Measurements from ENCODE around the gene MYMX.
A peak's percentile ranks its signal among the peaks of the same experiment; 100 is the strongest.

The MYMX gene

DNA sequence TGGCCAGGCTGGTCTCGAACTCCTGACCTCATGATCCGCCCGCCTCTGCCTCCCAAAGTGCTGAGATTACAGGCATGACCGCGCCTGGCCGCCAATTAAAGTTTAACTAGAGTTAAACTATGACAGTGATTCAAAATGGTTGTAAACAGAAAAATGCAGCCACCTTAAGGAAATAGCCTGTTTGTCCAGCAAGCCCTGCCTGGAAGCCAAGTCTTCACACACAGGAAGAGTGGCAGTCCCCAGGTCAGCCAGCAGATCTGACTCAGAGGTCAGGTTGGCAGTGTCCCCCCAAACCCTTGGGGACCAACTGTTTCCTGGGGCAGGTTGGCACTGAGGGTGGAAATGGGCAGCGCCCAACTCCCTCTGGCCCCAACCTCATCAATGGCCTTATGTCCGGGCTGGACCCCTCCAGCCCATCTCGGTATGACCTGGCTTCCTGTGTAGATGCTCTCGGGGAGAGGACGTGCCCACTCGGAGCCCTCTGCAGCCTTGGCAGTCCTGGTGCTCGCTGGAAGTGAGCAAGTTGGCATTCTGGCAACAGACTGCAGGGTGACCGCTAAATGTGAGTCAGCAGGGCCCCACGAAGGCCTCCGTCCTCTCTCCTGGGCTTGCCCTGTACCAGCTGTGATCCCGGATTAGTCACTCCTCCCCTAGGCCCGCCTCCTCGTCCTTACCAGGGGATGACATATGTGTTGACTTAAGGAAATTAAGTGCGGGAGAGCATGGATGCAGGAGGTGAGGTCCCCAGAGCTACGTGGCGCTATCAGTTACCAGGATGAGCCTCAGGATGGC is 20.5 kb downstream of the MYMX start:
- no peak for TF ChIP-seq GATA1 (IDR thresholded peaks at IDR 0.05; ENCODE audit: low read depth, low read length)
- peak; percentile 70 for TF ChIP-seq POLR2A (IDR thresholded peaks at IDR 0.05; ENCODE audit: low read length)
- peak; percentile 92 to 94 for DNase-seq

DNA sequence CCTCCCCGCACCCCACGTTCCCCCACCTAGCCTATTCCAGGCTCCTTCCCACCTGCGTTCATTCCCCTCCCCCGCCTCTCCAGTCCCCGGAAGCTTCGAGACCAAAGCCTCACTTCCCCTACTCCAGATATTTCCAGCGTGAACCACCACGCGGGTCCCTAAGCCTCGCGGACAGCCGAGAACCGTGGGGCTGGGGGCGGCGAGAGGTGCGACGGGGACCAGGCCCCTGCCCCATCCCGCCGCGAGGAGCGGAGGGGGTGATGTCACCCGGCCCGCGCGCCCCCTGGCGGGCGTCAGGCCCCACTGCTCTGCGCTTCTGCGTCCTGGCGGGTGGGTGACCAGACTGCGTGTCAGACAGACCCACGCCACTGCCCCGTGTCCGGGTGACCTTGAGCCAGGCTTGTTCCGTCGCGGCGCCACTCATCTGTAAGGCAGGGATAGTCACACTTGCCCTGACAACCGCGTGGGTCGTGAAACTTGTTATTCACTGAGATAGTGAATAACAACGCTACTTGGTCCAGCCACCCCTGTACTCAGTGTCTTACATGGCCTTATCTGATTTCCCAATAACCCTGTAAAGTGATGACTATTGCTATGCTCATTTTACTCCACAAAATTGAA is 21.2 kb downstream of the MYMX start:
- TF ChIP-seq POLR2A (IDR thresholded peaks at IDR 0.05; ENCODE audit: low read length): peak; percentile 59
- no peak for TF ChIP-seq GATA1 (IDR thresholded peaks at IDR 0.05; ENCODE audit: low read depth, low read length)
- DNase-seq: peak; percentile 82 to 91

DNA sequence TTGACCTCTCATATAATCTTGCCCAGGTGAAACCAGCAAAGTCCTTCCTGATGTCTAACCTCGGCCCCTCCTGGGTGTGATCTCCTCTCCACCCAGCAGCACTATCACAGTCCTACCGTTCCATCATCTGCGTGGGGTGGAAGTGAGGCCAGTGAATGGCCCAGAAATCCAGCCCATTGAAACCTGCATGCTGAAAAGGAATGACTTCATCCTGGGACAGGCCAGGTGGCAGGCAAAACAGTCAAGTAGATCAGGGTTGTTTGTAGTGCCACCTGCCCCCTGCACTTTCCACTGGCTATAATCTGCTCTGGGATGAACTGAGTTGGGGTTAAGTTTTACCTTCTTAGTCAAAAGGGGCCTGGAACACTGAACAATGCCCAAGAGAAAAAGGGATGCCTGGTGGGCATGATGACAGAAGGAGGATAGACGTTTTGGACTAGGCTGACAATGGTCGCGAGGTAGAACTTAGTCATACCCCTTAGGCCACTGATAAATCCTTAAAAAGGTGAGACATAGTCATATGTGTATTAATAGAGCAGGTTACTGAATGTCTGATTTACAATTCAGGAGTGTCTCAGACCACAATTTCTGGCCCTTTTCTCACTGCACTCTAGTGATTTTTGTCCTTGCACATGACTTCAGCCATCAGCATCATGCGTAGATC is 22.1 kb downstream of the MYMX start:
- DNase-seq: no peak
- no peak for TF ChIP-seq GATA1 (IDR thresholded peaks at IDR 0.05; ENCODE audit: low read depth, low read length)
- no peak for TF ChIP-seq POLR2A (IDR thresholded peaks at IDR 0.05; ENCODE audit: low read length)

DNA sequence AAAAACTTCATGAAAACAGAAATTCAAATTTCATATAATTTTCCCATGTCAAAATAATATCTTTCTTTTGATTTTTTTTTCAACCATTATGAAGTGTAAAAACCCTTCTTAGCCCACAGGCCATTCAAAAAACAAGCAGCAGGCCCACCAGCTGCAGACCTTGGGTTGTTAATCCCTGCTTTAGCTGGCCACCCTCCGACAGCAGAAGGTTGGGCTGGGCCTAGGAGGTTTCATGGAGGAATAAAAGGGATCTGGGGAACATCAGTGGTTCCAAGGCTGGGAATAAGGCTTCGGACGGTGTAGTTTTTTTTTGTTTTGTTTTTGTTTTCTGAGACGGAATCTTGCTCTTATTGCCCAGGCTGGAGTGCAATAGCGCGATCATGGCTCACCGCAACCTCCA is 26.6 kb downstream of the MYMX start:
- DNase-seq: no peak
- TF ChIP-seq POLR2A (IDR thresholded peaks at IDR 0.05; ENCODE audit: low read length) (no peak), GATA1 (IDR thresholded peaks at IDR 0.05; ENCODE audit: low read depth, low read length) (no peak)

DNA sequence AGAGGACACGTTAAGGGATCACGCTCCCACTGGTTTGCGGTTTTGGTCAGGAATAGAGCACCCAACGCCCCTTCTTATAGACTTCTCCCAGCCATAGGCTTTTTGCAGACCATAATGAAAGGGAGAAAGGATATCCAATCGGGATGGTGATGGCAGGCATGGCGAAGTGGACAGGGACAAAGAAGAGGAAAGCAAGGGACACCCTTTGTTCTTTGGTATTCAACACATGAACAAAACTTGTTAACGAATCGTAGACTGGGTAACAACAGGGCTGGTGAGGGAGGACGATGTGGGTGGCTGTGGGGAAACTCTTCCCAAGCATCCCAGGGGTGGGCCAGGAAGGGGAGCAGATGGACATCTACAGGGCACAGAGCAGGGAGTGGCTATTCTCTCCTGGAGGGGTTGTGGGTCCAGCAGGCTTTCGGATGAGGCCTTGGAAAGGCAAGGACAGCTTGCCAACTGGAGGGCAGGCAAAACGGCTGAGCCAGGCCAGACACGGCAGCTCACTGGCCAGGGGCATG is 28.7 kb downstream of the MYMX start:
- TF ChIP-seq GATA1 (IDR thresholded peaks at IDR 0.05; ENCODE audit: low read depth, low read length): no peak
- no peak for TF ChIP-seq POLR2A (IDR thresholded peaks at IDR 0.05; ENCODE audit: low read length)
- no peak for DNase-seq

DNA sequence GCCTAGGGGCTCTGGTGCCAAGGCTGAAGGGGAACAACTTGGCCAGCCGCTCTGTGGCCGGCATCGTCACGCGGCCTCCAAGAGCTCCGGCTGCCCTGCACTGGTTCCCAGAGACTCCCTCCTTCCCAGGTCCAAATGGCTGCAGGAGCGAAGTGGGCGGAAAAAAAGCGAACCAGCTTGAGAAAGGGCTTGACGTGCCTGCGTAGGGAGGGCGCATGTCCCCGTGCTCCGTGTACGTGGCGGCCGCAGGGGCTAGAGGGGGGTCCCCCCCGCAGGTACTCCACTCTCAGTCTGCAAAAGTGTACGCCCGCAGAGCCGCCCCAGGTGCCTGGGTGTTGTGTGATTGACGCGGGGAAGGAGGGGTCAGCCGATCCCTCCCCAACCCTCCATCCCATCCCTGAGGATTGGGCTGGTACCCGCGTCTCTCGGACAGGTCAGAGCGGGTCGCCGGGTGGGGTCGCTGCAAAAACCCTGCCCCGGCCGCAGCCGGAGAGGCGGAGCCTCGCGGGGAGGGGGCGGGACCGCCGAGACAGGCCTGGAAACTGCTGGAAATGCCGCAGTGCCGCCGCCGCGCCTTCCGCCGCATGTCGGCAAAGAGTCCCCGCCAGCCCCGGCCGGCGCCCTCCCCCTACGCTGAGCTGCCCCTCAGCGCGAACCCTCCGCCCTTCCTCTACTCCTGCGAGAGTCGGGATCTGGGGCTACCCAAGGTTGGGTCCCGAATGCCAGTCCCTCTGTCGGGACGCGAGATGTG is 29.4 kb downstream of the MYMX start:
- DNase-seq: peak; percentile 89 to 93
- TF ChIP-seq GATA1 (IDR thresholded peaks at IDR 0.05; ENCODE audit: low read depth, low read length): no peak
- TF ChIP-seq POLR2A (IDR thresholded peaks at IDR 0.05; ENCODE audit: low read length): no peak

DNA sequence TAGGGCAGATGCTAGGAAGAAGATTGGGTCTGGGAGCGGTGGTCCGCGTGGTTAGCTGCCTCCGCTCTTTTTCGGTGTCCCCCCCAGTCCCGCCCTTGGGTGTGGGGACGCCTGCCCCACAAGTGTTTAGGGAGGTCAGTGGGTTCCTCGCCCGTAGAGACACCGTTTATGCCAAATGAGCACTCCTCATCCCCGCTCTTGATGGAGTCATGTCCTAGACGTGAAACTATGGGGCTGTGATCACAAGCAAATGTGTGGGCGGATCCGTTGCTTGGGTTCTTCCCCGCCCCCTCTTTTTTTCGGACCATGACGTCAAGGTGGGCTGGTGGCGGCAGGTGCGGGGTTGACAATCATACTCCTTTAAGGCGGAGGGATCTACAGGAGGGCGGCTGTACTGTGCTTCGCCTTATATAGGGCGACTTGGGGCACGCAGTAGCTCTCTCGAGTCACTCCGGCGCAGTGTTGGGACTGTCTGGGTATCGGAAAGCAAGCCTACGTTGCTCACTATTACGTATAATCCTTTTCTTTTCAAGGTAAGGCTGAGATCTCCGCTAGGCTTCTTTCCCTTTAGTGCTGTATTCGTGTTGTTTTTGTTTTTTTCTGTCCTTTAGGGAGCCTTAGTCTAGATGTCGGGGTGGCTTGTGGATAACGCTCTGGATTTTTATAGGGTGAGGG is 30.1 kb downstream of the MYMX start, which contains the start of gene HSP90AB1:
Gene HSP90AB1, plus strand, starts transcription at position 439 of the 675 bp plus-strand sequence. CDS start 1,529 bp downstream, outside the sequence.
- peak; percentile 100 for TF ChIP-seq POLR2A (IDR thresholded peaks at IDR 0.05; ENCODE audit: low read length)
- no peak for TF ChIP-seq GATA1 (IDR thresholded peaks at IDR 0.05; ENCODE audit: low read depth, low read length)
- DNase-seq: peak; percentile 97 to 99

DNA sequence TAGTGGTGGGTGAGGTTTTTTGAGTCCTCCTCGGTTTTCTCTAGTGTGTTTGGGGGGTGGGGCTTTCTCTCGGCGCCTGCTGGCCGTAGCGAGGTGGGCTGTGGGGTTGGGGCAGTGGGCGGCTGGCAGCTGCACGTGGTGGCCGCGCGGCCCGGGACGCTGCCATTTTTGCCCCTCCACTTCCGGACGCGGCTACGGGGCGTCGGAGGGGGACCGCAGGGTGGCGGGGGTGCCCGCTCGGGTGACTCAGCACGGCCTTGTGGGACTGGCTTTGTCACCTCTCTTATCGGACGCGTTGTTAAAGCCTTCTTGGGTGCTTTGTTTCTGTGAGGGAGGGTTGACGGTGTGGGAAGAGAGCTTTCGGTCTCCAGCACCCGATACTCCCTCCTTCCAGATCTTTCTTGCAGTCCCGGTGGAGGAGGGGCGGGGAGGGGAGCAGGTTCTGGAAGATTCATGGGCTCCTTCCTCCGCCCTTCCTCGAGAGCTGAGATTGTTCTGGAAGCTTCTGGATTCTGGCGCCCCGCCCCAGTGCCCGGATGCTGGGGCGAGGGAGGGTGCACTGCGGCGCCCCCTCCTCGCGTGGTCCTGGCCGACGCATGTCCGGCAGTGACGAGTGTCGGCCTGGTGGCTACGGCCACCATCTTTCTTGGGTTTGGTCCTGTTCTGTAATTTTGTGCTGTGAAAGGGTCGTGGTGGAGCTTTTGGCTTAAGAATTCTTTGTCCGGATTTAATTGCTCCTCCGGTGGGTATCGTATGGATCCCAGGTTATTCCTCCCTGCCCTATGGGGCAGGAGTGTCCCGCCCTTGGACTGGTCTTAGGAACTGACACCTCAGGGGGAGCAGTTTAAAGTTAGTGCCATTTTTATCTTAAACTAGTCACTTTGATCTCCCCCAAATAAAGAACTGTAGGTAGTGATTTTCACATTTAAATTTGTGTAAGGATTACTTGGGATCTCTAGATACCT is 30.9 kb downstream of the MYMX start:
- peak; percentile 94 to 95 for DNase-seq
- TF ChIP-seq POLR2A (IDR thresholded peaks at IDR 0.05; ENCODE audit: low read length): no peak
- no peak for TF ChIP-seq GATA1 (IDR thresholded peaks at IDR 0.05; ENCODE audit: low read depth, low read length)

DNA sequence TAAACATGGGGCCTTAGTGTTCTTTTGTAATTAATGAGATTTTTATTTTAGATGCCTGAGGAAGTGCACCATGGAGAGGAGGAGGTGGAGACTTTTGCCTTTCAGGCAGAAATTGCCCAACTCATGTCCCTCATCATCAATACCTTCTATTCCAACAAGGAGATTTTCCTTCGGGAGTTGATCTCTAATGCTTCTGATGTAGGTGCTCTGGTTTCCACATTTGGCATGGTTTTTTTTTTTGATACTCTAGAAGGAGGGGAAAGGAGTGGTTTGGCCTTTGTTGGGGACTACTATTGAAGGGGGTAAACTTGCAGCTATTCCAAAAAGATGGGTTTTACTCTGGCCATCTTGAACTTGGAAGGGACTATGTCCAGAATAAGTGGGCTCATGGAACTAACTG is 31.9 kb downstream of the MYMX start:
- no peak for DNase-seq

DNA sequence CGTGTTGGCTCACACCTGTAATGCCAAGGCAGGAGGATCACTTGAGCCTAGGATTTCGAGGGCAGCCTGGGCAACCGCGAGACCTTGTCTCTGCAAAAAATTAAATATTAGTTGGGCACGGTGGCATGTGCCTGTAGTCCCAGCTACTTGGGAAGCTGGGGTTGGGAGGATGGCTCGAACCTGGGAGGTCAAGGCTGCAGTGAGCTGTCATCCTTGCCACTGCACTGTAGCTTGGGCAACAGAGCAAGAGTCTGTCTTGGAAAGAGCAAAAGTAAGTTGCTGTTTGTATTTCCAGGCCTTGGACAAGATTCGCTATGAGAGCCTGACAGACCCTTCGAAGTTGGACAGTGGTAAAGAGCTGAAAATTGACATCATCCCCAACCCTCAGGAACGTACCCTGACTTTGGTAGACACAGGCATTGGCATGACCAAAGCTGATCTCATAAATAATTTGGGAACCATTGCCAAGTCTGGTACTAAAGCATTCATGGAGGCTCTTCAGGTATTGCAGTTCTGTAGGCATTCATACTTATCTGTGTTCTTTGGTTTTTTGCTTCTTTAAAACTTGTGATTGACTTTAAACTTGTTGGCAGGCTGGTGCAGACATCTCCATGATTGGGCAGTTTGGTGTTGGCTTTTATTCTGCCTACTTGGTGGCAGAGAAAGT is 32.5 kb downstream of the MYMX start:
- DNase-seq: no peak
- TF ChIP-seq POLR2A (IDR thresholded peaks at IDR 0.05; ENCODE audit: low read length): no peak
- no peak for TF ChIP-seq GATA1 (IDR thresholded peaks at IDR 0.05; ENCODE audit: low read depth, low read length)

More for the DNA sequence above, 31.9 kb downstream of the MYMX start:
- TF ChIP-seq GATA1 (IDR thresholded peaks at IDR 0.05; ENCODE audit: low read depth, low read length): no peak
- no peak for TF ChIP-seq POLR2A (IDR thresholded peaks at IDR 0.05; ENCODE audit: low read length)

DNA sequence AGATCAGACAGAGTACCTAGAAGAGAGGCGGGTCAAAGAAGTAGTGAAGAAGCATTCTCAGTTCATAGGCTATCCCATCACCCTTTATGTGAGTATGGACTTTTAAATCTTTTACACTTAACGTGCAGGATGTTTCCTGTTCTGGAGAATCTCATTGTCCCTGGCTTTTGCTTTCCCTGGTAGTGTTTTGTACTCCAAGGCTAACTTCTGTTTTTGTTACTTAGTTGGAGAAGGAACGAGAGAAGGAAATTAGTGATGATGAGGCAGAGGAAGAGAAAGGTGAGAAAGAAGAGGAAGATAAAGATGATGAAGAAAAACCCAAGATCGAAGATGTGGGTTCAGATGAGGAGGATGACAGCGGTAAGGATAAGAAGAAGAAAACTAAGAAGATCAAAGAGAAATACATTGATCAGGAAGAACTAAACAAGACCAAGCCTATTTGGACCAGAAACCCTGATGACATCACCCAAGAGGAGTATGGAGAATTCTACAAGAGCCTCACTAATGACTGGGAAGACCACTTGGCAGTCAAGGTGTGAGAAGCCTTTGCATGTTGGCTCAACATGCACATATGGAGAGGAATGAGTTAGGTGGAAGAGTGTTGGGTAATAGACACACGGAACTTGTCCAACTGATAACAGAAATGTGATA is 33.5 kb downstream of the MYMX start:
- DNase-seq: peak; percentile 29 to 37
- TF ChIP-seq GATA1 (IDR thresholded peaks at IDR 0.05; ENCODE audit: low read depth, low read length): no peak
- no peak for TF ChIP-seq POLR2A (IDR thresholded peaks at IDR 0.05; ENCODE audit: low read length)
